HUES64 (cell line): ENCODE data around the gene RPAP2.

Source experiments
- H3K27ac ChIP-seq: 2 replicates; pipeline ENCODE4 v1.7.0; 2013; ENCODE audit warnings: low read depth, low read length, inconsistent platforms
- H3K27me3 ChIP-seq: 2 replicates; pipeline ENCODE4 v1.6.1; 2013; ENCODE audit warnings: mild to moderate bottlenecking, low read length; ENCODE audit not compliant: insufficient read depth
- H3K36me3 ChIP-seq: 2 replicates; pipeline ENCODE4 v1.6.1; 2013; ENCODE audit warnings: mild to moderate bottlenecking, low read length; ENCODE audit not compliant: insufficient read depth
- H3K4me1 ChIP-seq: 2 replicates; pipeline ENCODE4 v1.6.1; 2013; ENCODE audit warnings: mild to moderate bottlenecking, low read length, moderate library complexity; ENCODE audit not compliant: insufficient read depth
- H3K4me3 ChIP-seq: 2 replicates; pipeline ENCODE4 v1.5.1; 2013; ENCODE audit warnings: mild to moderate bottlenecking, low read length, moderate library complexity
- H3K9ac ChIP-seq: 2 replicates; pipeline ENCODE4 v1.6.1; 2013; ENCODE audit warnings: mild to moderate bottlenecking, low read depth, low read length
- H3K9me3 ChIP-seq: 2 replicates; pipeline ENCODE4 v1.6.1; 2013; ENCODE audit warnings: low read depth, low read length; ENCODE audit not compliant: insufficient read depth
- WGBS: fragments of 150-250, 120-280 bp; methylation state at CpG from one replicate; pipeline ENCODE4 v1.1.7; 2013; ENCODE audit warnings: missing lambda C conversion rate; 5-methylcytosine and 5-hydroxymethylcytosine counted together

The RPAP2 gene

GRCh38 chr1:92298213-92298572 is 666 bp upstream of the RPAP2 start:
- Histone ChIP-seq H3K27me3 (no peaks in the 10 kb centered on the region), H3K4me3 (peak overlapping the region; percentile 93), H3K36me3 (peaks cover 50% of the 10 kb centered on the region), H3K9ac (peak overlapping the region; percentile 96), H3K4me1 (peaks cover 13% of the 10 kb centered on the region; the same call in 1 of the 2 replicates), H3K9me3 (no peaks in the 10 kb centered on the region), H3K27ac (peak overlapping the region; percentile 91)
- WGBS, result 17% methylated on average over 3 of the region's 3 CpGs

DNA sequence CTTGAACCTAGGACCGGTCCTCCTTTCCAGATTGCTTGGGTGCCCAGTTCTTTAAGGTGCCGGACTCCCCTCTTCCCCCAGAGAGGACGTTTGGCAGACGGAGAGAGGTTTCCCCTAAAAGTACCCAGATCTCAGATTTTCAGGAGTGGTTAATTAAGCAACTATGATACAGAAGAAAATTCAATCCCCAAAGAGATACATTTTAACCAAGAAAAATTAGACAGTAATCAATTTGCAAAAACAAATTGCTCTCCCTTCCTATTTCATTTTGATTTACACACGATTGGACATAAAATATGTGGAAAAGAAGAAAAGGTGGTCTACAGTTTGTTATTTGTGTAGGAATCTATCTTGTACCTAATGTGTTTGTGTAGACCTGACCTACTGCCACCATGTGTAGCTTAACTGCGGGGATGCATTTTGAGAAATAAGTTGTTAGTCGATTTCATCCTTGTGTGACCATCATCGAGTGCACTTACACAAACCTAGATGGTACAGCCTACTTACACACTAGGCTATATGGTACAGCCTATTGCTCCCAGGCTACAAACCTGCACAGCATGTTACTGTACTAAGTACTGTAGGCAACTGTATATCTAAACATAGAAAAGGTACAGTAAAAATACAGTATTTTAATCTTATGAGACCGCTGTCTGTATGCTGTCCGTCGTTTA is 755 bp downstream of the RPAP2 start:
- H3K9me3 ChIP-seq, result no peaks in the 10 kb centered on the region

GRCh38 chr1:92301021-92301420 is 2.2 kb downstream of the RPAP2 start:
- Histone ChIP-seq H3K9ac (no peak overlapping the region), H3K4me3 (0 out of 2 replicates have a peak overlapping the region, but pooled peaks have one; percentile 20), H3K36me3 (peaks cover 49% of the 10 kb centered on the region), H3K9me3 (no peaks in the 10 kb centered on the region), H3K27me3 (no peaks in the 10 kb centered on the region), H3K27ac (no peak overlapping the region), H3K4me1 (peaks cover 13% of the 10 kb centered on the region; the same call in 1 of the 2 replicates)
- WGBS, result 96% methylated on average over 2 of the region's 5 CpGs

More for the DNA sequence above, 755 bp downstream of the RPAP2 start:
- H3K9ac ChIP-seq, result peak overlapping the region; percentile 96
- 47% methylated on average over 11 of the region's 11 CpGs for WGBS
- peak overlapping the region; percentile 91; the same call in 1 of the 2 replicates for H3K27ac ChIP-seq
- peaks cover 51% of the 10 kb centered on the region for H3K36me3 ChIP-seq
- no peaks in the 10 kb centered on the region for H3K27me3 ChIP-seq
- peak overlapping the region; percentile 93 for H3K4me3 ChIP-seq
- peaks cover 13% of the 10 kb centered on the region; the same call in 1 of the 2 replicates for H3K4me1 ChIP-seq

DNA sequence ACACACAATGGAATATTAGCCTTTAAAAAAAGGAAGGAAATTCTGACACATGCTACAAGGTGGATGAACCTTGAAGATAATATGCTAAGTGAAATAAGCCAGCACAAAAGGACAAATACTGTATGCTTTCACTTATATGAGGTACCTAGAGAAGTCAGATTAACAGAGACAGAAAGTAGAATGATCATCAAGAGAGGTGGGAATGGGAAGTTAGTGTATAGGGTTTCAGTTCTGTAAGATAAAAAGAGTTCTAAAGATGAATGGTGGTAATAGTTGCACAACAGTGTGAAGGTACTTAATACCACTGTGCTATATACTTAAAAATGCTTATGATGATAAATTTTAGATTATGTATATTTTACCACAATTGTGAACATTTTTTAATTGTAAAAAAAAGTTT is 7.2 kb downstream of the RPAP2 start:
- H3K9me3 ChIP-seq, result no peaks in the 10 kb centered on the region

DNA sequence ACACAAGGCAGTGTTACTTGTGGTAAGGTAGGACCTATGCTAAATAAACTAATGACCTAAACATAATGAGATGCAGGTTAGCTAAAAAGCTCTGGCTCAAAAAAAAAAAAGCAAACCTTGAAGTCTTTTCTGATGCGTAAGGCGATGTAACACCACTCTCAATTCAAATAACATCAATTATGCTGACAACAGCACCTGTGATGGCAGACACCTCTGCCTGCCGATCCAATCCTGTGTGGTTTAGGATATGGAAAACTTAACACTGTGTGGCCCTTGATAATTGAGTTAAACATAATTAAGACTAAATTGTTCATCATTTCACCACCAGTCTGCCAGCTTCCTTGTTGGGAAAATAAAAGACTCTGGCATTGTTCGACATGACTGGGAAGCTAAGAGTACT is 9.1 kb downstream of the RPAP2 start:
- WGBS, result 96% methylated on average over 3 of the region's 4 CpGs

More for the DNA sequence above, 7.2 kb downstream of the RPAP2 start:
- Histone ChIP-seq H3K27ac (no peak overlapping the region), H3K4me1 (no peaks in the 10 kb centered on the region; the same call in 1 of the 2 replicates), H3K9ac (no peak overlapping the region), H3K4me3 (no peak overlapping the region), H3K27me3 (no peaks in the 10 kb centered on the region), H3K36me3 (peaks cover 64% of the 10 kb centered on the region)

GRCh38 chr1:92310185-92310597 is 11.3 kb downstream of the RPAP2 start:
- peaks cover 55% of the 10 kb centered on the region for H3K36me3 ChIP-seq
- no peaks in the 10 kb centered on the region; the same call in 1 of the 2 replicates for H3K4me1 ChIP-seq
- no peak overlapping the region for H3K9ac ChIP-seq
- H3K4me3 ChIP-seq, result no peak overlapping the region
- no peaks in the 10 kb centered on the region for H3K27me3 ChIP-seq
- no peak overlapping the region for H3K27ac ChIP-seq
- H3K9me3 ChIP-seq, result no peaks in the 10 kb centered on the region

More for the DNA sequence above, 9.1 kb downstream of the RPAP2 start:
- H3K27ac ChIP-seq, result no peak overlapping the region
- no peaks in the 10 kb centered on the region for H3K9me3 ChIP-seq
- peaks cover 72% of the 10 kb centered on the region for H3K36me3 ChIP-seq
- H3K27me3 ChIP-seq, result no peaks in the 10 kb centered on the region
- H3K4me3 ChIP-seq, result no peak overlapping the region
- no peaks in the 10 kb centered on the region; the same call in 1 of the 2 replicates for H3K4me1 ChIP-seq
- no peak overlapping the region for H3K9ac ChIP-seq

DNA sequence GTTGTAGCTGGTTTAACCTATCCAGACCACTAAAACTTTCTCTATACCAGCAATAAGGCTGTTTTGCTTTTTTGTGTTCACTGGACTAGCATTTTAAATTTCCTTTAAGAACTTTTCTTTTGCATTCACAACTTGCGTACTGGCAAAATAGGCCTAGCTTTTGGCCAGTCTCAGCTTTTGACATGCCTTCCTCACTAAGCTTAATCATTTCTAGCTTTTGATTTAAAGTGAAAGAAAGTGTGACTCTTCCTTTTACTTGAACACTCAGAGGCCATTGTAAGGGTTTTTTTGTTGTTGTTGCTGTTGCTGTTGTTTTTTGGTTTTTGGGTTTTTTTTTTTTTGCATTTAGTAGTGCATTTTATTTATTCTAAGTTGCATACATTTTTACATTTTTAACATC is 15.2 kb downstream of the RPAP2 start:
- Histone ChIP-seq H3K9me3 (no peaks in the 10 kb centered on the region), H3K9ac (no peak overlapping the region), H3K4me1 (no peaks in the 10 kb centered on the region), H3K27me3 (no peaks in the 10 kb centered on the region), H3K27ac (no peak overlapping the region), H3K36me3 (peaks cover 32% of the 10 kb centered on the region), H3K4me3 (no peak overlapping the region)
- WGBS, result 100% methylated on average over 1 of the region's 1 CpG

DNA sequence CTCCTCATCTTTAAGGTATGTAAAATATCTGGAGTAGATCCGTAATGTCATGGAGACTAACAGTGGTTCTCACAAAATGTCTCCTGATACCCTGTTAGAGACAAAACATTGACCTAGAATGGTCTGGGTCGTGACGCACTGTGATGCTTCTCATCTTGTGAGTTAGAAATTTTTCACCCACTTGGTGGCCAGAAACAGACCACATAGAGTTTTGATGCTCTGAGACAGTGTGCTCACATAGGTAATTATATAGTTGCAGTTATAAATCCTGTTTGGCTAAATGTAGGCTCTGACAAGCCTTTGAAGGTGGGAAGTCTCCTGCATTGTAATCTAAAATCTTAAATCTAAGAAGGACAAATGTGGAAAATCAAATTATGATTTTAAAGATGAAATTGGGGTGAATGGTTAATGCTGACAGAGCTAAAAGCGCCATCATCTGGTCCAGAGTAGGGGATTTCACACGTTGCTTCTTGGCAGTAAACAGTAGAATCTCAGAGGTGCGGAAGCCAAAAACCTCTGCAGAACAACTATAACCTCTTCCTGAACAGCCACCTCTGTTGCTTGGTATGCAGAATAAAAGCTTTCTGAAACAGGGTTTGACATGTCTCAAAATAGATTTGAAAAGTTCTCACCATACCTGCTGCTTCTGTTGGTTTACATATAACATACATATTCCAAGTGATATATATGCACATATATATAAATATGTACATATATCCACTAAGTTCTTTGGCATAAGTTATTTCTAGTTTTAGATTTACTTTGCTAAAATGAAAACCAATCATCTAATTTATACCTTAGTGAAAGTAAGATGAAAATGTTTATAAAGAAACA is 17.1 kb downstream of the RPAP2 start:
- Histone ChIP-seq H3K27ac (no peak overlapping the region), H3K4me3 (no peak overlapping the region), H3K4me1 (no peaks in the 10 kb centered on the region), H3K9ac (no peak overlapping the region), H3K36me3 (peaks cover 38% of the 10 kb centered on the region), H3K27me3 (no peaks in the 10 kb centered on the region), H3K9me3 (no peaks in the 10 kb centered on the region)
- WGBS, result 94% methylated on average over 6 of the region's 6 CpGs

GRCh38 chr1:92317836-92318493 is 19.1 kb downstream of the RPAP2 start:
- Histone ChIP-seq H3K4me1 (no peaks in the 10 kb centered on the region), H3K27me3 (no peaks in the 10 kb centered on the region), H3K36me3 (peaks cover 28% of the 10 kb centered on the region), H3K4me3 (no peak overlapping the region), H3K27ac (no peak overlapping the region), H3K9ac (no peak overlapping the region), H3K9me3 (no peaks in the 10 kb centered on the region)
- WGBS, result 89% methylated on average over 3 of the region's 3 CpGs

- Histone ChIP-seq H3K27ac (no peak overlapping the region), H3K9me3 (peaks cover 26% of the 10 kb centered on the region; the same call in 1 of the 2 replicates), H3K4me3 (no peak overlapping the region), H3K27me3 (no peaks in the 10 kb centered on the region), H3K36me3 (peaks cover 59% of the 10 kb centered on the region), H3K4me1 (no peaks in the 10 kb centered on the region), H3K9ac (no peak overlapping the region)
- WGBS, result 95% methylated on average over 7 of the region's 7 CpGs
Measured at GRCh38 chr1:92323473-92324453, 24.9 kb downstream of the RPAP2 start.
